Measurements from ENCODE around the gene KRTAP5-2.

Gene KRTAP5-2

DNA sequence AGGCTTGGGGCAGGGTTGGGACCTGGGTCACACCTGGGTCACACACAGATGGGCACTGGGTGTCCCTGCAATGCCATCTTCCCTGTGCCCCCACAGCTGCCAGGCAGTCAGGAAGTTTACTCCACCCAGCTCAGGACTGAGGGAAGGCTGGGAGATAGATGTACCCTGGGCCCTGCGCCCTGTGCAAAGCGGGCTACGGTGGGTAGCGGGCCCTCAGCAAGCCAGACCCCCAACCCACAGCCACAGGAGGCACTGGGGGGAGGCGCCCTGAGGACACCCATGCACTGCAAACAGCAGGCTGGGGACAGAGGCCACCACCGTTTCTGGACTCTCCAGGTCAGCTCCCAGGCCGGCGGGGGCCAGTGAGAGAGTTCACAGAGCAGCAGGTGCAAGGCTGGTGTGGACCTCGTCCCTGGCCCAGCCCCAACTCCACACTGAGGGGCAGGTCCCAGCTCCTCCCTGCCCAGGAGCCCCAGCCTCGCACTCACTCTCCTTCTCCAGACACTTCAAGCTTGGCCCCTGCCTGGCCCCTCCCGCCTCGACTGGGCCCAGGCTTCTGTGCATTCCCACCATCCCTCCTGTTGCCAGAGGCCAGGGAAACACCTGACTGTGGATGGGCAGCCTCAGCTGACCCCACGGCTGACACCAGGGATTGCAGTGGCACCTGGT is 30.9 kb downstream of the KRTAP5-2 start:
- DNase-seq (ENCODE audit: low spot score): no peak

DNA sequence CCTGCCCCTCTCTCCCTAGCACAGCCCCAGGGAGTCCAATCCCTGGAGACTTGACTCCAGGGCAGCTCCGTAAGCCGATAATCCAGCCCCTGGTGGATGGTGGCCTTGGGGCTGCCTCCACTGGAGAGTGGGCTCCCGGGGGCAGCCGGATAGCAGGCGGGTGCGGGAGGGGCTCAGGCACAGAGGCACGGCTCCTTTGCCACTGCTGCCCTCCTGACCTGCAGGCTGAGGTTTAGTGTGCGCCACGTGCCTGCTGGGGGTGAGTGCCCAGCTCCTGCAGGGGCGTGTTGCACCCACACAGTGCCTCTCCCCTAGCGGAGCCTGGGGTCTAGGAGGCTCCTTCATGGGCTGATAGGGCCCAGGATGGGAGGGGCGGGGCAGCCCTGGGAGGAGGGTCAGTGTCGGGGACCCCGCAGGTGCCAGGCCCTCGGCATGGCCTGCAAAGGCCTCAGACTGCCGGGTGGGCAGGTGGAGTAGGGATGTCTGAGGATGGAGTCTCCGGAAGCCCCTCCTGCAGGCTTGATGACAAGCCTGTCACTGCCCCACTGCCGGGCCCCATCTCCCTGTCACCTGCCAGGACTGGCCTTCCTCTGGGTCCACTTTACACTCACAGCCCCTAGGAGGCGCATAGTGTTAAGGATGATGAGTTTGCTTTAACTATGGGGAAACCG is 31.6 kb downstream of the KRTAP5-2 start:
- no peak for DNase-seq (ENCODE audit: low spot score)

GRCh38 chr11:1565904-1566247 is 32.2 kb downstream of the KRTAP5-2 start:
- DNase-seq (ENCODE audit: low spot score): no peak

DNA sequence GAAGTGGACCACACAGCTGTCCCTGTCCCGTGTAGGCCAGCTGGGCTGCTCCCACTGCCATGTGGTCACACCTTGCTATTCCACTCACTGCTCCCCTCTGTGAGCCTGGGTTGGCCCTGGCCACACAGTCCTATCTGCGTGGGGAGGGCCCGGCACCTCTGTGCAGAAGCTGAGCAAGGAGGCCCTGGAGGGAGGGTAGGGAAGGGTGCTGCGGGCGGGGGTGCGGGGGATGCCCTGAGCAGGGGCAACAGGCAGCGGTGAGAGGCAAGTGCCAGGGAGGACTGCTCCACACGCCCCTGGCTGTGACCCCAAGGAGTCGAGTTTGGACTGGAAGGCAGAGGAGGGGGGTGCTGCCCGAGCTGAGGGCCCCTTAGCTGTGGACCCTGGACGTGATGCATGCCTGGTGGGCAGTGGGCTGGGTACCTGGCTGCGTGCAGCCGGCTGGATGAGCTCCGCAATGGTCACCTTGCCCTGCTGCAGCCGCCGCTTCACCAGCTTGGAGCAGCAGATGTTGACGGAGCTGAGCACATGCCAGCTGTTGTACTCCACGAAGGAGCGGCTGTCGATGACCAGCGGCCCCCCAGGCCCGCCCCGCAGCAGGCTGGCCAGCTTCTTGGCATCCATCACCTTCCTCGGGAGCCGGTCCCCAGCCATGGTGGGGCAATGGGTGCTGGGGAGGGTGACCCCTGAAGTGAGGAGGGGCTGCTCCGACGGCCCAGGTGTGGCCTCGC is 32.8 kb downstream of the KRTAP5-2 start:
- no peak for DNase-seq (ENCODE audit: low spot score)

DNA sequence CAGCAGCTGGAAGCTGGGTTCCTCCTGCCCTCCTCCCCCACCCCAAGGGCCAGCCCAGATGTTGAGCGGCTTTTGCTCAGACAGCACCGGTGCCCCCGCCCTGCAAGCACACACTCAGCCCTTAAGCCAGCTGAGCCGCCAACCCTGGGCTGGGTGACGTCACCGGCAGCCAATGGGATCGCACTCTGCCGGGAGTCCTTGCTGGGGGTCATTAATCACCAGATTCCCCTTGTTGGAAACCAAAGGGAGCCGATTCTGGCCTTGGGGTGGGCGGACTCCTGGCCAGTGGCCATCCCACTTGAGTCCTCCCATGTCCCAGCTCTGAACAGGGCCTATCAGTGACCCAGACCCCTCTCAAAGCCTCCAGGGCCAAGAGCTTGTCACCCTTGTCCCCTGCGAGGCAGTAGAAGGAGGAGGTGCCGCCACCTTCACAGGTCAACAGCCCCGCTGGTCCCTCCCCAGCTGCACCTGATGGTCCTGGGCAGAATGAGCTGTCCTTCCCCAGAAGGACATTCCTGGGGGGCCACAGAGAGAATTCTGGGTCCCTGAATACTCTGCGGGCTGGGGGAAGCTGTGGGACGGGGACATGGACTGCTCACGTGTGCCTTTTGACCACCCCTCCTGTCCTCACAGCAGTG is 33.4 kb downstream of the KRTAP5-2 start:
- peak; percentile 88 for DNase-seq (ENCODE audit: low spot score)

DNA sequence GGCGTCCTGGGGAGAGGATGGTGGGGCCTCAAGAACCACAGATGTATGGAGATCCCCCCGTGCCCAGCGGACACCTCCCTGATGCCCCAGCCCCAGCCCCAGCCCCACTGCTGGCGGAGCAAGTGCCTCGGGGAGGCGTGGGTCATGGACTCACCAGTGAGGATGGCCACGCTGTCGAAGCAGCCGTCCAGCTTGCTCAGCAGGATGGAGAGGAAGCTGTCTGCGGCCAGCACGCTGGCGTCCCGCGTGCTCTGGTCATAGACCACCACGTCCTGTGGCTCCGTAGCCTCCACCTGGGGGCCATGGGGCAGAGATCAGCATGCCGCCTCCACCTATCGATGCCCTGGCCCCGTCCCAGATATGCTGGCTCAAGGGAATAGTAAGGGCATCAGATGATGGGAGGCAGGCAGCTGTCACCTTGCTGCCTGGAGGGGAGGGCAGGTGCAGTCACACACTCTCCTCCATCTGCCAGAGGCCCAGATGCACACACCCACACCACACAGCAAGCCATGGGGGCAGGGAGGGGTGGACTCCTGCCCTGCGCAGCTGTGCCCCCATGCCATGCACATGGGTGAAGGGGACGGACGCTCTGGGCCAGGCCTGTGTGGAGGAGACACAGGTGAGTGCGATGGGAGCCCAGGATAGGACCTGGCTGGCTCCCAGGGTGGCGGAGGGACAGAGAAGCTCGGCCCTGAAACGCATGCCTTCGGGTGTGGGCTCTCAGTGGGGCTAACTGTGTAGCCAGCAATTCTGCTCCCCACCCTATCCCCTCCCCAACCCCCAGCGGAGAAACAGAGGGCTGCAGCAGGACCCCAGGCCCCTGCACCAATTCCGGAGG is 34.2 kb downstream of the KRTAP5-2 start:
- DNase-seq (ENCODE audit: low spot score): no peak

- DNase-seq (ENCODE audit: low spot score): no peak
Observed at GRCh38 chr11:1563149-1563638, 34.9 kb downstream of the KRTAP5-2 start.

DNA sequence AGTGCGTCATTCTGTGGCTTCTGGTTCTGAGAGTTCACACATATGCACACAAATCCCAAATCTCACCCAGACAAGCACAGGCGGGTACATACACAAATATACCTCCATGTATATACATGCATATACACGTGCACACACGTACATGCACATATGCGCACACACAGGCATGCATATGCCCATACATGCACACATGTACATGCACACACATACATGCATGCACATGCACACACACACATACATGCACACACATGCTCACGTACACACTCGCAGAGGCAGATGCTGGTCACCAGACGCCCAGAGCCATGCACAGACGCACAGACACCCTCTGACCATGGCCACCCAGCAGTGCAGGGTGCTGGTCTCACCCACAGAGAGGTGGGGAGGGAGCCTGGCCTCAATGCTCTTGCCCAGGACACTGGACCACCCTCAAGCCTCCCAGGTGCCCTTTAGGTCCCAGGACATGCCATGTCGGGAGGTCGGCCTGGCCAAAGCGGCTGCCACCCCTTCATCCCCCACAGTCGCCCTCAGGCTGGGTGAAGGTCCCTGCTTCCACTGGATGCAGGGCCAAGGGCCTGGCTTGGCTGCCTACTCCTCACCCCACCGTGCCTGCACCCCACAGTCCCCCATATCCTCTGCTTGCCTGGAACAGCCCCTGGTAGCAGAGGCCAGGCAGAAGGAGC is 35.5 kb downstream of the KRTAP5-2 start:
- no peak for DNase-seq (ENCODE audit: low spot score)

GRCh38 chr11:1561955-1562354 is 36.1 kb downstream of the KRTAP5-2 start:
- DNase-seq (ENCODE audit: low spot score): no peak

DNA sequence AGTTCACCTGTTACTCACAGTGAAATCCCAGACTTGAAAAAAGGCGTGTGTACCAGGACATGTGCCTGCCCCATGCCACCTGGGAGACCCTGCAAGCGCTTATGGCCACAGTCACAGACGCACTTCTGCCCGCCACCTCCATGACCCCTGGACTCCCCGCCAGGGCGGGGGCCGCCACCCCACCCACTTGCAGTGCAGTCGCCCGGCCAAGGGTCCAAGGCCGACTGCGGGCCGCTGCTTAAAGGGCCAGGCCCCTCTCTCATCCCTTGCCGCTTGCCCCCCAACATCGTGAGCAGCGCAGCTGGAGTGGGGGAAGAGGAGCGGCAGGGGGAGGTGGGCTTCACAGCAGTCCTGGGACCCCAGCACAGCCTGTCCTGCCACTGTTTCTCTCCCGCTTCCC is 36.8 kb downstream of the KRTAP5-2 start:
- no peak for DNase-seq (ENCODE audit: low spot score)

DNA sequence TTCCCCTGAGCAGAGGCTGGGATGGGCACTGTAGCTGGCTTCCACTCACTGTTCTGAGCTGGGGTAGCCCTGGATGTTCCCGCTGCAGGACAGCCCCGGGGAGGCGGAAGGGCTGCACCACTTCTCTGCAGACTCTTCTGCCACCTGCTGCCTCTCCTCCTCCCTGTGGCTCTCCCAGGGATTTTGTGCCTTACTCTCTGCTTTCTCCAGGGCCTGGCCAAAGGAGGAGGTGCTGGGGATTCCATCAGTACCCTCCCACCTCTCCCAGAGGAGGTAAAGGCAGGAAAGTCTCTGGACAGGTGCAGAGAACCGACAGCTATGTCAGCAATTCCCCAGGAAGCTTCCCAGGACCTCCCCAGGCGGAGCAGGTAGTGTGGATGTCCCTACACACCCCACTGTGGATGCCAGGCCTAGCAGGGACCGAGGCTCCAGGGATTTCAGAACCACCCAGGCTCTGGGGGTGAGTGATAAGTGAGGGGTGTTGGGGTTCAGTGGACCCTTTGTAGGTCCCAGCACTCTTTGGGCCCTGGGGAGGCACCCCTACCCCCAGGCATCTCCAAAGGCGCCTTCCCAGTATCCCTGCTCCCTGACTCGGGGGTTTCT is 37.3 kb downstream of the KRTAP5-2 start:
- DNase-seq (ENCODE audit: low spot score): no peak

GRCh38 chr11:1560002-1560648 is 38.0 kb downstream of the KRTAP5-2 start:
- no peak for DNase-seq (ENCODE audit: low spot score)

DNA sequence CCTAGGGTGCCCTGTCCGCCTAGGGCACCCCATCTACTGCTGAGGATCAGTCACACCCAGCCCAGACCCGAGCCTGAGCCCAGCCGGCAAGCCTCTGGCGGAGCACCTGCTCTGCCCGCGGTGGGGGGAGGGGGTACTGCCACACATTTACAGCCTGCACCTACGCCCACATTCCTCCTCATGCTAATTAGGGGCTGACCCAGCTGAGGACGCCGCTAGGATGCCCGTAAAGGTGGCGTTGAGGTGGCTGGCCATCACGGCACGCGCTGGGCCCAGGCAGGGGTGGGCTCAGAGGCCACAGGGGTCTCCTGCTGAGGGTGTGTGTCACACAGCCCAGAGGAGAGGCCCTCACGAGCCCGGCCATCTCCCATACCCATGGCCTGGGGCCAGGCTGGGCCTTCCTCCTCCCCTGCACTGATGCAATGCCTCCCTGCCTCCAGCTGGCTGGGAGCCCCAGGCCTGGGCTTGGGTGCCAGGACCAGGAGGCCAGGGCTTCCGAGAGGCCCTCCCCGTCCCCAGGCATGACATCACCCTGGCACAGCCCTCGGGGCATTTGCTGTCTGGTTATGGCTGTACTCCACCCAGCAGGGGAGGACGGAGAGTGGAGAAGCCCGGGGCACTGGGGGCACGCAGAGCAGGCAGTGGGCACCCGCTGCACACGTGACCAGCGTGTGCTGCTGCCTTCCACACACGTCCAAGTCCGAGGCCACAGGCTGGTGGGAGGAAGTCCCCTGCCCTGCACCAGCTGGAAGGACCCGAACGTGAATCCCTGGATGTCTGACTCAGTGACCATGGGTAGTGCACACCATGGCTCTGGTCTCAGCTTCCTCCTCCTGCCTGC is 38.8 kb downstream of the KRTAP5-2 start:
- peak; percentile 91 for DNase-seq (ENCODE audit: low spot score)

GRCh38 chr11:1558775-1559110 is 39.4 kb downstream of the KRTAP5-2 start:
- DNase-seq (ENCODE audit: low spot score): no peak

DNA sequence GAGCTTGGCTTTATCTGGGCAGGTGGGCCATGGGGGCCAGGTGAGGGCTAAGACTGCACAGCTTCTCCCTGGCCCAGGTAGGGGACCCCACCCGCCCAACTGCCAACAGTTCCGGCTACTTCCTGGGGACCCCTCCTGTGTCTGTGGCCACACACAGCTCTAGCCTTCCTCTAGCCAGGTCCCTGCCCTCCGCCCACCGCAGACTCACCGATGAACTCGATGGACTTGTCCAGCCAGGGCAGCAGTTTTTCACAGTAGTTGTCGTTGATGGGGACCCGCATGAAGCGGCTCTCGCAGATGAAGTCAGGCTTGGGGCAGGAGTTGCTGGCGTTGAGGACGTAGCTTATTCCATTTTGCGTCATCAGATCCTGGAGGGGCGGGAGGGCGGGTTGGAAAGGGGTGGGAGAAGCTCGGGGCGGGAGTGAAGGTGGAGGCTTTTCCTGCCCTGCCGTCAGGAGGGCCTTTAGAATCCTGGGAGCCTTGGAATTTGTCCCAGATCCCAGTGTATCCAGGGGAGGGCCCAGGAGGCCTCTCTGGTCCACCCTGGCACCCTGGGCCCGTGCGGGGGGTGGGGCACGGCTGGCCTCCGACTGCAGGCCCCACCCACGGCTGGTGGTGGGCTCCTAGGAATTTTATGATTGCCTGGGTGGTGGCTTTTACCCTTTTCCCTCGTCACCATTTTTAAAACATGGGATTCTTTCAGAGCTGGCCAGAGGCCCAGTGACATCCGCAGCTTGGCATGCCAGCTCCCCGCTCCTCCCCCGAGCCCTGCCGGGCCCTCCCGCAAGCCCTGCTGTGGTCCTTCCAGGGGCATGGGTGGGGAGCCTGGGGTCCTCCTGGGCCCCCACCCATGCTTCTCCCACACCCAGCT is 40.0 kb downstream of the KRTAP5-2 start:
- peak; percentile 93 for DNase-seq (ENCODE audit: low spot score)

- no peak for DNase-seq (ENCODE audit: low spot score)
Observed at GRCh38 chr11:1557051-1557884, 40.8 kb downstream of the KRTAP5-2 start.

DNA sequence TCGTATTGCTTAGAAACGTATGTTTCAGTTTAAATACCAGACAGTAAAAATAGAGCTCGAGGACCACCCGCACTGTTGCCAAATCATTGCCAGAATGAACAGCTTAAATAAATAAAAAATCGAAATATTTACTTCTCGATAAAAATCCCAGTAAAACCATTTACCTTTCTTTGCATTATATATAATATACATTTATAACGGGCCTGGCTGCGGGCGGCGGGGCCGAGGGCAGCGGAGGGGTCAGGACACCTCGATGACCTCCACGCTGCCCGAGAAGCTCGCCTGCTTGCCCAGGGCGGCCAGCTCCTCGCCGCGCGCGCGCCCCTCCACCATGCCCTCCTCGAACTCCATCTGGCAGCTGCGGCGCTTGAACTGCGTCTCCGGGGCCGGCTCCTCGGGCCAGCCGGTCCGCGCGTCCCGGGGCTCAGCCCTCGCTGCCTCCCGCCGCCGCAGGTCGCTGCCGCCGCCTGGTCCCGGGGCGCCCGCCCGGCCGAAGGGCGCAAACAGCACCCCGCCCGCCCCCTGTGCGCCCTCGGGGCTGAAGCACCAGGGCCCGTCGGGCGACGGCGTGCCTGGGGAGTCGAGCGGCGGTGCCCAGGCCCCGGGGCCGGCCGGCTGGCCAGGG is 41.7 kb downstream of the KRTAP5-2 start:
- no peak for DNase-seq (ENCODE audit: low spot score)
